Stimulated activated CD8-positive, alpha-beta memory T cell treated with anti-CD3 and anti-CD28 coated beads, Interleukin-7, amount 100 ng/mL, for 1 hour (primary cell): Measurements from ENCODE around the gene CDH23.
A peak's percentile ranks its signal among the peaks of the same experiment; 100 is the strongest.

Experiments used
- DNase-seq, 2 donors: peaks; one replicate each; pipeline ENCODE4 v3.0.0-alpha.2; 2020; ENCODE audit warnings: low read depth in 2 of 2

CDH23 gene

DNA sequence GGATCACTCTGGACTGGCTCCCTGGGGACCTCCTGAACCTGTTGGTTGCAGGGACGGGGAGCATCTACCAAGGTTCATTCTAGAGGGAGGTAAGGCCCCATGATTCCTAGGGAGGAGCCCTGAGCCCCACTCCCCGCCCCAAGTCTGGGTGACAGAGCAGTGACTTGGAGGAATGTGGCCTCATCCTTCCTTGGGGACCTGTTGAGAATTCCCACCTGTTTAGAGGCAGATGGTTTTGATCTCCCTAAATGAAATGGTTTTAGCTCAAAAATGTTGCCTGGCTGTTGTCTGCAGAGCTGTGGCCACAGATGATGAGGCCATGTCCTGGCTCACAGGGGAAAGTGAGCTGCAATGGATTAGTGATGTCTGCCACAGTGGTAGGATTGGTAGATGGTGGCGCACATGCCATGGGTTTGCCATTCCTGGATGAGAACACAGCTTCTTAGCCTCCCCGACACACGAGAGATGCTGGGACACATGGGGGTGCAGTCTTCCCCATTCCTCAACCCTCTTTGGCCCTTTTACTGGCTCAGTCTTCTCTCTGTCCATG is 310.6 kb downstream of the CDH23 start:
- DNase-seq: no peak

DNA sequence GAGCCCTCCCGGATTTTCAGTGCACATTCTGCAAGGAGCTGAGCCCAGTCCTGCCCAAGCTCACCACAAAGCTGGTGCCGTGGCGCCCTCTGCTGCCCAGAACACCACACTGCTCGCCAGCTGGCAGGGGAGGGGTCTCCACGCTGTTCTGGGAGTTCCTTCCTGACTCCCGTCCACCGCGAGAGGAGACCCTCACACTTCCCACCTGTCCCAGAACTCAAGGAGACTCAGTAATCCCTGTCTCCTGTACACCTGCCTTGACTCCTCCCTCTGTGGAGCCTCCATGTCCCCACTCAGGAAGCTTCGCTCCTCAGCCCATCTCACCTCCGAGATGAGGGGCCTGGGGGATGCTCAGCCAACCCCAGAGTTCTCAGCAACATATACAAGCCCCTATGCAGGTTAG is 311.6 kb downstream of the CDH23 start:
- DNase-seq: peak; percentile 25 to 40

DNA sequence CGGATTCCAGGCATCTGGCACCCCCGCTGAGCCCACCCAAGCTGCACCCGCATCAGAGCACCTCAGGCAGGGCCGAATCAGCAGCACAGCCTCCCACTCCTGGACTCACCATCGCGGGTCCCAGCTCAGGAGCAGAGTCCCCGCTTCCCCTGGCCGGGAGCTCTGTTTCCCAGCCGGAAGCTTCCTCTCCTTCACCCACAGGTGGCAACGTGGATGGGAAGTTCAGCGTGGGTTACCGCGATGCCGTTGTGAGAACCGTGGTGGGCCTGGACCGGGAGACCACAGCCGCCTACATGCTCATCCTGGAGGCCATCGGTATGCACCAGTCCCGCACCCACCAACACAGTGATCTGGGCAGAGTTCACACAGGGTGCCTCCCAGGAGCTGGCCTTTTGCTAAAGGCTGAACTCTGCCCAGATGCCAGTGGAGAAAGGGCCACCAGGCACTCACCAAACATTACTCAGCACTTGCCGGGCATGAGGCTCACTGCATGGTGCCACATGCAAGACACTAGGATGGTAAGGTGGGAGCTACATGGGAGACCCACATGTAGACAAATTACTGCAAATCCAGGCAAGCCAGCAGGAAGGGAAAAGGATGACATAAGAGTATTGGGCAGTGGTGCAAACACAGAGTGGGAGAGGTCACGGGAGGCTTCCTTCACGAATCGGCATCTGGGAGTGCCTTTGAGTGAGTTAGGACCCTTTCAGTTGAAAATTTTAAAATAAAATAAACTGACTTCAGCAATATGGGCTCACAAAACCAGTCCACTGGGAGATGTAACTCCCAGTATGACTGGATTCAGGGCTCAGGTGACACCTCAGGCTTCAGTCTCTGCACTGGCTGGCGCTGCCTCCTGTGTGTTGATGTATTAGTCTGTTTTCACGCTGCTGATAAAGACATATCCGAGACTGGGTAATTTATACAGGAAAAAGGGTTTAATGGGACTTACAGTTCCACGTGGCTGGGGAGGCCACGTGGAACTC is 312.5 kb downstream of the CDH23 start:
- no peak for DNase-seq

DNA sequence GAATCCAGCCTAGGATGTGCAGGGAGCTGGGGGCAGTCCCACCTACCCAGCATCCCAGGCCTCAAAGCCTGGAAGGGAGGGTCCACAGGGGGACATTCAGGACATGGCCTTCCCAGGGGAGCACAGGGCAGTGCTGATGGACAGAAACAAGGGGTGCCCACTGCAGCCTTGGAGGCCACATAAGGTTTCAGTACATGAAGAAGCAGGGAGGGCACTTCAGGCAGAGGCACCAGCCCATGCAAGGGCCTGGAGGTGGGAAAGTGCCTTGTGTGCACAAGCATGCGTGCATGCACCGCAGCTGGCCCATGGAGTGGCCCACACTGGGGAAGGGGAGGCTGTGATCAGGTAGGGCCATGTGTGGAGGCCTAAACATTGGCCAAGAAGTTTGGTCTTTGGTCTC is 313.8 kb downstream of the CDH23 start:
- DNase-seq: no peak

DNA sequence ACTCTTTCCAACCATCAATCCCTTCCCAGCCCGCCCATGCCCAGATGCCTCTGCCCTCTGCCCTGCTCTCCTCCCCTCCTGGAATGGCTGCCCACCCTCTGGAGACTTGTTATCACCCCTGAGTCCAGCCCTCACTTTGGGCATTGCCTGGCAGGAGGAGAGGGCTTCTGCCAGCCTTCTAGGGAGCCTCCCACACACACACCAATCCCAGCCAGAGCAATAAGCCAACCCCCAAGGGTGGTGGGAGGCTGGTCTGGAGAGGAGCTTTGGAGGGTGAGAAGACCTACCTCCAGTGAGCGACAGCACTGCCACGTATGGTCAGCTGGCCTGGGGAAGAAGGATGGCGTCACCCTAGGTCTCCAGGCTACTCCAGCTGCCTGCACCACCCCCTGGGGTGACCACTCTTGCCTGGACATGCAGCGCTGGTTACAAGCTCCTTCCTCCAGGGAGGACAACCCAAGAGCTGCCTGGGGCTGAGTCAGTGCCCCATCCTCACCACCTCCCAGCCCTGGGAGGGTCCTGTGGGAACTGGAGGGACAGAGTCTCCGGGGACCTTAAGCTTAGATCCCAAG is 314.4 kb downstream of the CDH23 start:
- no peak for DNase-seq

DNA sequence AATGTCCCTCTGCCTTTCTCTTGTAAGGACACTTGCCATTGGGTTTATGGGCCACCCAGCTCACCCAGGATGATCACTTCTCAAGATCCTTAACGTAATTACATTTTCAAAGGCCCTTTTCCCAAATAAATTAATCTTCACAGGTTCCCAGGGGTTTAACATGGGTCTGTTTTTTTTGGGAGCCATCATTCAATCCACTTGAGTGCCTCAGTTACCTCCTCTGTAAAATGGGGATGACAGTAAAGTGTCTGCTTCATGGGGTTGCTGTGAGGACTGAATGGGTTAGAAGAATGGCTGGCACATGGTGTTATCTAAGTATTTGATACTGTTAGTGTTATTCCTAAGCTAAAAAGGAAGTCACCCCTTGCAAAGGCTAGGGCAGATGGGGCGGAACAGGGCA is 315.4 kb downstream of the CDH23 start:
- no peak for DNase-seq

DNA sequence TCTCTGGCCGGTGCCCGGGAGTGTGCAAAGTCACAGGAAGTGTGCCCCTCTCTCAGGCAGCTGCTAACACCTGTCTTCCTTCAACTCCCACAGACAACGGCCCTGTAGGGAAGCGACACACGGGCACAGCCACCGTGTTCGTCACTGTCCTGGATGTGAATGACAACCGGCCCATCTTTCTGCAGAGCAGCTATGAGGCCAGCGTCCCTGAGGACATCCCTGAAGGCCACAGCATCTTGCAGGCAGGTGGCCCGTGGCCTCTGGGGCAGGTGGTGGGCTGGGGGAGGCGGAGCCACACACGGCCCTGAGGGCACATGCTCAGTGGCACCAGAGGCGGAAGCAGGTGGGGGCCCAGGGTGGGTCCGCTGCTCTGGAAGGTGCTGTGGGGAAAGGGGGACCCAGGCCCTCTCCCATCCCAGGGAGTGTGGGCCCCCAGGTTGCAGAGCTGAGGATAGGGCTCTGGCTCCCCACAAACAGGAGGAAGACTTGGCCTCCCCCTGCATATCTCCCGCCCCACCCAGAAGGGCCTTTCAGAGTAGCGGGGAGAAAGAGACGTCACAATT is 315.9 kb downstream of the CDH23 start:
- DNase-seq: no peak

DNA sequence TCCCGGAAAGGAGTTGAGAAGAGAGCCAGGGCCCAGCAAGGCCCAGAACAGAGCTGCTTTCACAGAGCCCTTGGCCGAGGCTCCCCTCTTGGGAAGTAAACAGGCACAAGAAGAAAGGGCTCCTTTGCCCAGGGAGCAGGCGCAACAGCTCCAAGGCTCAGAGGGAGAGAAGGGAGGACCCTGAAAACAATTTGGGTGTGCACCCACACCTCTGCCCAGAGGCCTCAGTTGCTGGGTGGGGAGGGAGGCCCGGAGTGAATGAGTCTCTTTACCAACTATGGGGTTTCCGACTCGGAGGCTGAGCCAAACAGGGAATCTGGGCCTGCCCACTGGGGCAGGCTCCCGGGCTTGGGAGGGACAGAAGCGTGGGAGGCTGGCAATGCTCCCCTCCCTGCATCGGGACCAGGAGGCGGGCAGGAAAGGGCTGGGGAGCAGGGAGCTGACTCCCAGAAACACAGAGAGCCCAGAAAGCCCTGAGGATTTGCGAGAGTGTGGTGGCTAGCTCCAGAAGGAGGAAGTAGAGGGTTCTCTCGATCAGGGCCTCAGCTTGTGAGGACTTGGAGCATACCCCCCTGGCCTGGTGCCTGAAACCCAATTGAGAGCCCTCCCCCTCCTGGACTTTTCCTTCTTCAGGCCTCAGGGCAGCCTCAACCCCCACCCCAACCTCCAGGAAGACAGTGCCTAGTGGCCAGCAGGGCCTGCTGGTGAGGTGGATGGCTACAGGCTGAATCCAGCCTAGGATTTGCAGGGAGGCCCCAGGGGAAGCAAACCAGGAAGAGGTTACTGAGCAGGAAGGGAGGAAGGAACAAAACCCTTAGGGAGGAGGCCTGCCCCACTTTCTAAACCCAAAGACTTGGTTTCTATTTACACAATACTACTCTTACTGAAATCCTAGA is 316.7 kb downstream of the CDH23 start:
- DNase-seq: no peak

DNA sequence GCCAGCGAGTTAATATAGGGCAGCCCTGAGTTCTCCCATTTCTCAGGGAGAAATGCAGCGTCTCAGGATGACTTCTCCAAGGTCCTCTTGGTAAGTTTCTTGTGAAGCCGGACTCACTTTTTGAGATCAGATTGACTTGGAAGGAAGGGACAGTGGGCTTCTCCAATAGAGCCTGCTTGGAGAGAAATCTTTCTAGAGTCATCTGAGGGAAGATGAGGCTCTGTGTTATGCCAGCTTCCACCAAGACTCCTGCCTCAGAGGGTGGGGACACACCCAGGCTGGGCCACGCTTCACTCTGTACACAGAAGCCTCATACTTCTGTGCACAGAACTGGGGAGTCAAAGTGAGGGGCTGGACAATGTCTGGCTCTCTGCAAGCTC is 317.3 kb downstream of the CDH23 start:
- DNase-seq: no peak

DNA sequence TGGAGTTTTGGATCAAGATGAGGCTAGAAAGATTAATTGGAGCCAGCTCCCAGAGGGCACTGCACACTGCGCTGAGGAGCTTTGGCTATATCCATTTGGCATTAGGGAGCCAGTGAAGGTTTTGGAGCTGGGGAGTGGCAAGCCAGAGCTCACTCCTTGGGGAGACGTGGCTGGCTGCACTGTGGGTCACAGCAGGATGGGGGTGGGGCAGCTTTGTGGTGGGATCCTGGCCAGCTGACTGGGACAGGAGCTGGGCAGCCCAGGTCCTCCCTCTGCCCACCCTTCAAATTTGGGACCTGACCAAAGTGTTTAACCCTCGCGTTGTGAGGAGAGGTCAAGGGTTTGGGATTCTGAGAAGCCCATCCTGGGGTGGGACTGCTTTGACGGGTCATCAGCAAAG is 317.9 kb downstream of the CDH23 start:
- no peak for DNase-seq

DNA sequence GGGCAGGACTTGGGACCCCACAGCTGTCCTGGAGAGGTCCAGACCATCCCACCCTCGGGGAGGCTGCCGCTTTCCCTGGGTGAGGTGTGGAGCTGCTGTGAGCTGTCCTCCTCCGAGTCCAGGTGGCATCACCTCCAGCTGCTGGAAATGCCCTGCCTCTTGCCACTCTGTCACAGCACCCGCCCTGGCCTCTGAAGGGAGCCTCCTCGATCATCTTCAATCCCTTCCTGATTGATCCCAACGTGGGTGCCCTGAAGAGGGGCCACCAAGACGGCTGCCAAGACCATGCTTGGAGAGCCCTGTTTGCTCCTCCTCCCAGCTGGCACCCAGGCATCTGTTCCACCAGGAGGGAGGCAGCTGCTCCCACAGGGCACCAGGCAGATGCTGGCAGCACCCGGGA is 318.3 kb downstream of the CDH23 start:
- DNase-seq: no peak

DNA sequence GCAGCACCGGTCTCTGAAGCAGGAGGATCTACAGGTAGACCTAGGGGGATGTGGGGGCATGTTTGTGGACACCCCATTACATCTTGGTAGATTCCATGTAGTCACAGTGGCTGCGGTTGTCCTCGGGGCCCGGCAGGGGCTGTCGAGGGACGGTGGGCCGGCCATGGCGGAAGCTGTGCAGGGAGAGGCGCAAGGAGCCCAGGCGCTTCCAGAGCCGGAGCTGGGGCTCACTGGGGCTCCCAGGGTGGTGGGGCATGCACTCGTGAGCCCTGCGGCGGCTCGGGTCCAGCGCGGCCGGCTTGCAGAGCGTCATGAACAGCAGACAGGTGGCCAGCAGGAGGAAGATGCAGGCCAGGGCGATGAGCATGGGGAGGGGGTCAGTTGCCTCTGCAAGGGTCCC is 319.1 kb downstream of the CDH23 start:
- no peak for DNase-seq

DNA sequence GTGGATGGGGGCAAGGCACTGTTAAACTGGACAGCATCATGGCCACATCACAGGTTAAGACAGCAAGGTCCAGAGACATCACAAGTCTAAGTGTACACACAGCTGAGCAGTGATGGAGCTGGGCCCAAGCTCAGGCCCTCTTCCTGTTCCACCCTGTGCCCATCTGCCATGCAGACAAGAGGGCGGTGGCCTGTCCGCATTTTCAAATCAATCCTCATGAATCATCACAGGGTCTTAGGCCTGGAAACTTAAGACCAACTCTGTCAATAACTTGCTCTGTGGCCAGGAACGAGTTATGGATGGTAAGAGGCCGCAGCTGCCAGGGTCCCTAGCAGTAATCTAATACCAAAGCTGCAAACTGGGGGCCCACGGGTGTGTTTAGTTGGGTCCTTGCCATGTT is 319.7 kb downstream of the CDH23 start:
- DNase-seq: no peak

DNA sequence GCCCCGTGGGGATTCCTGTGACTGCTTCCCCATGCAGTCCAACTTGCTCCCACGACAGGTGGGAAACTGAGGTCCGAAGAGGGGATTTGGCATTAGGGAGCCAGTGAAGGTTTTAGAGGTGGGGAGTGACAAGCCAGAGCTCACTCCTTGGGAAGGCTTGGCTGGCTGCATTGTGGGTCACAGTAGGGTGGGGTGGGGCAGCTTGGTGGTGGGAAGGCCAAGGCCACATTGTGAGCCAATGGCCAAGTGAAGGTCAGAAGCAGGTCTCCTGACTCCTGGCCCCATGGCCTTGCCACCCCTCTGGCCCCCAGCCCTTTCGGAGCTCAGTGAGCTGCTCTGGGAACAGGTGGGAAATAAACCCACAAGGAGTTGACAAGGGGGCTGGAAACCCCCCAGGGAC is 320.3 kb downstream of the CDH23 start:
- no peak for DNase-seq

DNA sequence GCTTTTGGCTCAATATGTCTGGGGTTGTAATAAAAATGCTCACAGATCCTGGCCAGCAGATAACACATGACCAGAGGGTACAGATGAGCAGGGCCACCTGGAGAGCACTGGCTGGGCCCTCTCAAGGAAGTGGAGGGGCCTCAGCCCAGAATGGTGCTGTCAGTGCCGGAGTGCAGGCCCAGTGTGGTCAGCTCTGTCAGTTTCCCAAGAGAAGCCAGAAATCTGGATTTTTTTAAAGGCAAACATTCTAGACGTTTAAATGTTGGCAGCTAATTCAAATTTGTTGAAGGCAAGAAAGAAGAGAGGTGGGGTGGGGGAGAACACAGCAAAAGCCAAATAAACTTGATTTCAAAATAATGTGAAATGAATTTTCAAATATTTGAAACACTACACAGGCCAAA is 320.8 kb downstream of the CDH23 start:
- DNase-seq: no peak

DNA sequence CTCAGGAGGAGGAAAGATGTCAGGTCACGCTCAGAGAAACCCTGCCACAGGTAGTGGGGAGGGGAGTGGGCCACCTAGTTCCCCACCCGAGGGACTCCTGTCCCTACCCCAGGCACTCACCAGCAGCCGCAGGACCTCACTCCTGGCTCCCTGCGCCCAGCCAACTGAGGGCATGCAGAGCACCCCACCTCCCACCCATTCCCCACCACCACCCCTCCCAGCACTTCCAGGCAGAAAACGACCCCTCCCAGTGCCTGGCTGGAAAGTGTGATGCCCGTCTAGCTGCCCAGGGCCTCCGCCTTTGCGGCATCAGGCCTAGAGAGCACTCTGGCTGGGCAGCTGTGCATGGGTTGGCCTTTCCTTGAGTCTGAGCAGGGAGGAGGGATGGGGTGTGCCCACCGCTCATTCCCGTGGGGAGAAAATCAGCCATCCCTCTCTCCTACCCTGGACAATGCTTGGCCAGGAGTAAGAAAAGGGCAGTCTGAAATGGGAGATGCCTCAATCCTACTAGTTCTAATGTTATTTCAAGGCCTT is 321.5 kb downstream of the CDH23 start:
- DNase-seq: no peak

DNA sequence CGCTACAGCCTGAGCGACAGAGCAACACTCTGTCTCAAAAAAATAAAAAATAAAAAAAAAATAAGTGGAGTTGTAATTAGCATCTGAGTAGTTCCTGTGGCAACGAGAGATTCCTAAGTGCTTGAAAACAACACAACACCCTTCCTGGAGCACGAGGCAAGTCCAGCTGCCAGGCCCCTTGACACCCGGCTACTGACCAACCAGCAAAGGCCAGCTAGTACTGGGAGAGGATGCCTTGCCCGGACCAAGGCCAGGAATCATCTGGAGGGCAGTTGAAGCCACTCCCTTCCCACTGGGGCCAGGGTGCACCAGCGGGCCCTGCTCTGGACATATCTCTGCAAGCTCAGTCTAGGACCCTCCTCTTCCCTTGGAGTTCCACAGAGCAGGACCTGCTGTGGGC is 322.3 kb downstream of the CDH23 start:
- DNase-seq: no peak

DNA sequence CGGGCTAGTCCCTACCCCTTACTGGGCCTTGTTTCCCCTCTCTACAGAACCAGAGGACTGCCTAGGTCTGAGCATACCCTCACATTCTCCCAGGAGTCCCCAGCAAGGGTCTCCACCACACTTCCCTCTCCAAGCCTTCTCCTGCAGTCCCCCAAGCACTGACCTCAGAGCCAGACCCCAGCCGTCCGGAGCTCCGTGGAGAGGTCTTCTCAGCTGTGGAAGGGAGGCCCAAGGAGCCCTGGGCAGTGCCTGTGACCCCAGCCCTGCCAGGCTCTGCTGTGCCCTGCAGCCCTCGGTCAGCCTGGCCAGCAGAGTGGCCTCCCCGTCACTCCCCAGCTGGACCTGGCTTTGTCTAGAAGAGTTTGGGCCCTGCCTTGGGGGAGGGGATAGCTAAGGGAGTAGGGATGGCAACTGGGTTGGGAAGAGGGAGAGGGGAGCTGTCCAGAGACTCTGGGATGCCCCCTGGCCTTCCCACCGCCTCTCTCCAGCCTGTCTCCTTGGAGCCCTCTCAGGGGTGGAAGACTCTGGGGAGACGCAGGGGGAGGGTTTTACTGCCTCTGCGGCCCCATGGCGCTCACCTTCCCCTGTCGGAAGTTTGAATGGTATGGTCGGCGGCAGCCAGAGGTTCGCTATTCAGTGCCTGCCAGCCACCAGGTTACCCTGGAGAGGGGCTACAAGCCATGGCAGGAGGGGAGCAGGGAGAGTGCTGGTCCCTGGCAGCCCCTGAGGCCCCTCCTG is 322.9 kb downstream of the CDH23 start, which contains the start of gene C10orf105:
Gene C10orf105, minus strand, starts transcription at position 315 of the 738 bp plus-strand sequence. CDS start 3,441 bp downstream, outside the sequence.
- no peak for DNase-seq

DNA sequence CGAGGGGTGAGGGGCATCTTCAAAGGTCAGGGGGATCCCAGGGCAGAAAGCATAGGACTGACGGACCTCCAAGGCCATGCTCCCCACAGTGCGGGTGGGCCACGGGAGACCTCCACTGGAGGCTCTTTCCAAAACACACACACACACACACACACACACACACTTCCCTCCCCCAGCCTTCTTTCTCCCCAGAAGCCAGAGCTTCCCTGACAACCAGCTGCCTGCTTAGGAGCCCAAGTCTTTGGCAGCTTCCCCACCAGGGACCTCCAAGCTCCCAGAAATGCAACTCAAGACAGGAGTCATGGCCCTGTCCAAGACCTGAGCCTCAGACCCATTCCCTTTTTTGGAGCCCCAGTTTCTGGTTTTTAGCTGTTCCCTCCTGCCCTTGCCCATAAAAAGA is 323.6 kb downstream of the CDH23 start:
- DNase-seq: no peak

DNA sequence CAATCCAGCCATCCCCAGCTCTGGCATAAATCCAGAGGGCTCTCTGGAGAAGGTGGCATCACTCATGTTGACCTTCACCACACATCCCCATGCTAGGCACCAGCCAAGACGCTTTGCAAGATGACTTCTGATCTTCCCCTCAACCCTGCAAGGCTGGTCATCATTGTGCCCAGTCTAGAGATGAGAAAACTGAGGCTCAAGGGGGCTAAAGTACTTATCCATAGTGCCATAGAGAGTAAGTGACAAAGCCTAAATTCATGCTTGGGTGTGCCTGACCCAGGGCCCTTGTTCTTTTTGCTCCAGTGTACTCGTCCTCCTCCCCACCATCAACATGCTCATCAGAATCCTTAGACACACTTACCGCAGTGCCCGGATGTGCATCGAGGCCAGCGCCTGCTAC is 324.6 kb downstream of the CDH23 start:
- DNase-seq: no peak

DNA sequence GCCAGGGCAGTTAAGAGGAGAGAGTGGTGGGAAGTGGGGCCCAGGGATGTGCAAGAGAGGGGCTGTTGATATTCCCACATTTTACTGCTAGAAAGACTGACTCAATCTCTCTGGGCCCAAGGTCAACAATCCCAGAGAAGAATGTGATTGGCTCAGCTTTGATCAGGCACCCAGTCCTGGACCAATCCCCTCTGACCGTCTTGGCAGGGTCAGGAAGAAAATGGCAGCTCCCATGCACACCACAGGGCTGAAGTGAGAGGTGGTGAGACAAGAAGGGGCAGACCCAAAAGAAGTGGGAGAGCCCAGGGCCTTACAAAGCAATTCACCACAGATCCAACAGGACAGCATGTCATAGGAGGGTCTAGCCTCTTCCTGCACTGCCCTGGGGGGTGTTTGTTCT is 326.1 kb downstream of the CDH23 start:
- no peak for DNase-seq
